HCT116 (cell line): ENCODE results near the gene UGT1A6. TPM values are rescaled to one million over a fixed set of nuclear protein-coding genes. Genes with fewer than 3 reads are reported as not detected.

Experiments used
- ATAC-seq: fragments of 200-7000 bp; cut with Tn5 transposase; 2 replicates; pipeline ENCODE4 v1.9.1; 2020; ENCODE audit warnings: mild to moderate bottlenecking, moderate library complexity
- BruUV-seq: library from RNA; stranded (reverse); fragments of 400-500 nt; replicated peaks from 2 replicates; lab custom pipeline; 2021; lab: Mats Ljungman, UMichigan
- CTCF ChIA-PET: fragments of 300-600 bp; sonication (Branson Sonifier 250); formaldehyde crosslinking; loops from one replicate; lab custom pipeline; 2021; ENCODE audit warnings: antibody characterized with exemption; lab: Charles Lee
- POLR2A ChIA-PET: fragments of 300-600, 350-600 bp; sonication (Branson Sonifier 250); formaldehyde crosslinking; loops from one replicate; lab custom pipeline; 2021; ENCODE audit warnings: antibody characterized with exemption; lab: Charles Lee
- RAD21 ChIA-PET, 2 experiments: fragments of 300-600 bp; sonication (Branson Sonifier 250); formaldehyde crosslinking; loops; one replicate each; lab custom pipeline; 2023; ENCODE audit warnings: low total read pairs in 2 of 2; ENCODE audit not compliant: uncharacterized antibody in 2 of 2, unreplicated experiment in 2 of 2, low non-redundant PET in 1 of 2; lab: Charles Lee
- DNase-seq: peaks from one replicate; pipeline ENCODE4 v3.0.0-alpha.2; 2010; ENCODE audit warnings: low read depth, low spot score
- H2AFZ ChIP-seq: fragments of 200-600 bp; shearing (Covaris generic), sonication (generic); 2 replicates; pipeline ENCODE4 v1.6.1; 2017; ENCODE audit warnings: low read depth, mixed run types, mixed read lengths, antibody characterized with exemption, low read length; ENCODE audit not compliant: poor library complexity, severe bottlenecking
- H3K27ac ChIP-seq: 2 replicates; pipeline ENCODE4 v1.5.1; 2012; ENCODE audit warnings: low read depth, low read length
- H3K27me3 ChIP-seq: fragments of 200-600 bp; sonication (generic); 2 replicates; pipeline ENCODE4 v1.6.1; 2016; ENCODE audit warnings: mixed run types, low read length, mixed read lengths; ENCODE audit not compliant: insufficient read depth
- H3K36me3 ChIP-seq, 2 experiments: fragments of 200-500 bp in 1 of 2; fragments of 200-600 bp in 1 of 2; sonication (Bioruptor generic) in 1 of 2; sonication (generic) in 1 of 2; 2 replicates each; pipeline versions ENCODE4 v1.5.1 to v1.6.1; 2014 to 2016; ENCODE audit warnings: low read length in 2 of 2, inconsistent platforms in 1 of 2, mixed read lengths in 1 of 2, mixed run types in 1 of 2; ENCODE audit not compliant: insufficient read depth in 2 of 2, control insufficient read depth in 1 of 2
- H3K4me1 ChIP-seq, 2 experiments: fragments of 200-600 bp in 1 of 2; sonication (generic) in 1 of 2; 2 replicates each; pipeline versions ENCODE4 v1.5.1 to v1.6.1; 2012 to 2017; ENCODE audit warnings: low read length in 2 of 2, inconsistent platforms in 1 of 2, mild to moderate bottlenecking in 1 of 2, mixed read lengths in 1 of 2, mixed run types in 1 of 2, moderate library complexity in 1 of 2; ENCODE audit not compliant: insufficient read depth in 2 of 2, control insufficient read depth in 1 of 2
- H3K4me2 ChIP-seq: fragments of 200-600 bp; sonication (generic); 2 replicates; pipeline ENCODE4 v1.6.1; 2017; ENCODE audit warnings: mixed run types, low read length, mixed read lengths
- H3K4me3 ChIP-seq, 2 experiments: fragments of 200-600 bp in 1 of 2; sonication (generic) in 1 of 2; replicated peaks in 1 of 2; 2 replicates each; pipeline ENCODE4 v1.5.1; 2011 to 2016; ENCODE audit warnings: low read length in 2 of 2, control low read depth in 1 of 2, low read depth in 1 of 2, mild to moderate bottlenecking in 1 of 2, mixed read lengths in 1 of 2, mixed run types in 1 of 2
- H3K79me2 ChIP-seq: fragments of 200-600 bp; sonication (generic); 2 replicates; pipeline ENCODE4 v1.6.1; 2017; ENCODE audit warnings: mild to moderate bottlenecking, mixed run types, low read length, moderate library complexity, mixed read lengths; ENCODE audit not compliant: insufficient read depth
- H3K9ac ChIP-seq: fragments of 200-600 bp; sonication (generic); 2 replicates; pipeline ENCODE4 v1.6.1; 2016; ENCODE audit warnings: low read length, mixed read lengths
- H3K9me2 ChIP-seq: fragments of 200-600 bp; sonication (generic), shearing (Covaris generic); 2 replicates; pipeline ENCODE4 v1.6.1; 2017; ENCODE audit warnings: mixed run types, mild to moderate bottlenecking, moderate library complexity; ENCODE audit not compliant: insufficient read depth
- H3K9me3 ChIP-seq, 2 experiments: fragments of 200-500 bp in 1 of 2; fragments of 200-600 bp in 1 of 2; sonication (Bioruptor generic) in 1 of 2; sonication (generic) in 1 of 2; 2 replicates each; pipeline ENCODE4 v1.6.1; 2014 to 2017; ENCODE audit warnings: low read length in 2 of 2, mixed read lengths in 2 of 2, inconsistent platforms in 1 of 2, low read depth in 1 of 2, mild to moderate bottlenecking in 1 of 2, mixed run types in 1 of 2, moderate library complexity in 1 of 2; ENCODE audit not compliant: control insufficient read depth in 1 of 2, insufficient read depth in 1 of 2
- H4K20me1 ChIP-seq: fragments of 200-600 bp; sonication (generic), shearing (Covaris generic); 2 replicates; pipeline ENCODE4 v1.6.1; 2017; ENCODE audit warnings: mixed run types, mild to moderate bottlenecking, moderate library complexity; ENCODE audit not compliant: insufficient read depth
- CTCF ChIP-seq, 3 experiments: fragments of 200-600 bp in 1 of 3; sonication (generic) in 1 of 3; IDR thresholded peaks in 2 of 3; conservative IDR thresholded peaks in 1 of 3; 2 replicates each; pipeline ENCODE4 v1.5.1; 2012 to 2017; ENCODE audit warnings: low read depth in 2 of 3, low read length in 2 of 3, antibody characterized with exemption in 1 of 3, borderline replicate concordance in 1 of 3, control low read depth in 1 of 3, mild to moderate bottlenecking in 1 of 3, mixed read lengths in 1 of 3, mixed run types in 1 of 3, moderate library complexity in 1 of 3; ENCODE audit not compliant: insufficient read depth in 1 of 3
- SIN3A ChIP-seq: IDR thresholded peaks from 2 replicates; pipeline ENCODE4 v1.6.1; 2012; ENCODE audit warnings: low read depth
- intact Hi-C: fragments of 100-400 bp; cut with micrococcal nuclease; formaldehyde crosslinking; loops from 2 replicates; pipeline ENCODE4 v1.10.0; 2022
- total RNA-seq: library from RNA; stranded (reverse); gene quantifications from one replicate; pipeline ENCODE4 v1.2.1, GENCODE V29; 2021; ENCODE audit not compliant: unreplicated experiment

The UGT1A6 gene
- total RNA-seq, 1 experiment from 2014 or later = not detected

DNA sequence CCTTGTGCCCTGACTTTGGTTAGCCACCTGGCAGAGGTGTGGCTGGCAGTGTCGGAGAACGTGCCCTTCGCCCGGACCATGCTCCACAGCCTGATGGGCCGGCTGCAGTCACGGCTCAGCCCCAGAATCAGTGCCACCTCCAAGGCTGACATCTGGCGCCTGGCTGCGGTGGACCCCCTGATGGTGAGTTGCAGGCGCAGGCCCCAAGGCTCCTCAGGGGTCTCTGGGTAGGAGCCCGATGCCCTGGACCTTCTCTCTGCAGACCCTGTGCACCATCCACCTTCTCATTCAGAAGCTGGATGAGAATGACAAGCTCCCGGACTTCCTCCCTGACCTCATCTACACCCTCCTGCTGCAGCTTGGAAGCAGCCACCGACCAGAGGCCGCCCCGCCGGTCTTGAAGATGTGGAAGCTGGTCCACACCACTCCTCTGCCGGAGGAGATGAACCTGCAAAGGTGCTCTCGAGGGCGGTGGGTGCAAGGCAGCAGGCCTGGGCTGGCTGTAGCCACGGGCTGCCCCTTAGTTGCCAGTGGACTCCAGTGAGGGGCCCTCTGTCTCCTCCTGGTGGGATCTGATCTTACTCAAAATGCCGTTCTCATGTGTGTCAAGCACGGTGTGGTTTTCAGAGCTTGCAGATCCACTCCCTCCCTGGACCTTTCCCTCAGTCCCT, 129.5 kb downstream of the UGT1A6 start:
- Histone ChIP-seq H3K9me3 (no peaks in the 10 kb centered on the region), H3K9me2 (no peaks in the 10 kb centered on the region), H3K4me3 (no peak overlapping the region), H3K9ac (no peak overlapping the region), H3K79me2 (no peaks in the 10 kb centered on the region), H3K27me3 (no peaks in the 10 kb centered on the region), H3K4me1 (no peaks in the 10 kb centered on the region), H3K4me2 (no peak overlapping the region), H3K27ac (no peak overlapping the region), H3K36me3 (no peaks in the 10 kb centered on the region), H4K20me1 (no peaks in the 10 kb centered on the region), H2AFZ (no peak overlapping the region)
- ChIA-PET RAD21 (no interaction called here), POLR2A (no interaction called here), CTCF (no interaction called here)
- ATAC-seq = no peak
- no peak for DNase-seq
- TF ChIP-seq SIN3A (no peak), CTCF (IDR thresholded peaks at IDR 0.05 in 2 of 3, conservative IDR thresholded peaks at IDR 0.05 in 1 of 3; ENCODE audit: borderline replicate concordance in 1 of 3, insufficient read depth in 1 of 3, low read depth in 2 of 3, low read length in 2 of 3) (no peak)
- intact Hi-C loops = no loop called here
- BruUV-seq = no TSS peak

Other genes with a start within 250 kb of the UGT1A6 start
- 34.9 TPM for gene USP40, start 126.1 kb upstream of the UGT1A6 start, total RNA-seq
- not detected for gene UGT1A8, start 75.3 kb upstream of the UGT1A6 start, total RNA-seq
- gene UGT1A10, start 56.4 kb upstream of the UGT1A6 start, total RNA-seq = not detected
- gene UGT1A9, start 21.0 kb upstream of the UGT1A6 start, total RNA-seq = not detected
- gene UGT1A7, start 11.0 kb upstream of the UGT1A6 start, total RNA-seq = not detected
- gene UGT1A5, start 20.0 kb downstream of the UGT1A6 start, total RNA-seq = not detected
- 0.12 TPM for gene UGT1A4, start 25.8 kb downstream of the UGT1A6 start, total RNA-seq
- gene UGT1A3, start 36.2 kb downstream of the UGT1A6 start, total RNA-seq = not detected
- gene UGT1A1, start 67.4 kb downstream of the UGT1A6 start, total RNA-seq = not detected
- not detected for gene MROH2A, start 85.4 kb downstream of the UGT1A6 start, total RNA-seq
- gene HJURP, start 161.6 kb downstream of the UGT1A6 start, total RNA-seq = 64.1 TPM
- 0.39 TPM for gene TRPM8, start 224.5 kb downstream of the UGT1A6 start, total RNA-seq